Mesothelial cell of epicardium (in vitro differentiated cells): ENCODE results near the gene ACE2. TPM values are rescaled to one million over a fixed set of nuclear protein-coding genes. Genes with fewer than 3 reads are reported as not detected.

Experiments
- DNase-seq, 2 experiments: peaks; one replicate each; pipeline ENCODE4 v3.0.0; 2021; ENCODE audit warnings: low spot score in 2 of 2; ENCODE audit not compliant: unreplicated experiment in 2 of 2
- H3K27ac Mint-ChIP-seq: 2 replicates; pipeline ENCODE4 v1.8.0; 2021; ENCODE audit warnings: mixed read lengths
- H3K27me3 Mint-ChIP-seq: 2 replicates; pipeline ENCODE4 v1.8.0; 2021; ENCODE audit warnings: low read depth, mixed read lengths
- H3K36me3 Mint-ChIP-seq: 2 replicates; pipeline ENCODE4 v1.8.0; 2021; ENCODE audit warnings: mixed read lengths
- H3K4me1 Mint-ChIP-seq: 2 replicates; pipeline ENCODE4 v1.8.0; 2021; ENCODE audit warnings: mixed read lengths
- H3K4me3 Mint-ChIP-seq: 2 replicates; pipeline ENCODE4 v1.8.0; 2021; ENCODE audit warnings: mild to moderate bottlenecking, moderate library complexity, mixed read lengths
- H3K9me3 Mint-ChIP-seq: 2 replicates; pipeline ENCODE4 v1.8.0; 2021; ENCODE audit warnings: mixed read lengths
- CTCF ChIP-seq: fragments of 200-600 bp; sonication (generic); IDR thresholded peaks from one replicate; pipeline ENCODE4 v1.5.0; 2021; ENCODE audit warnings: antibody characterized with exemption; ENCODE audit not compliant: unreplicated experiment
- total RNA-seq: library from RNA; stranded (reverse); gene quantifications from 3 replicates; pipeline ENCODE4 v1.2.1, GENCODE V29; 2021

Gene ACE2
- total RNA-seq, 1 donor from 2014 or later: 0.25 TPM

GRCh38 chrX:15600049-15600448 lies 711 bp downstream of the ACE2 start:
- no peaks in the 10 kb centered on the region for H3K27me3 Mint-ChIP-seq
- H3K27ac Mint-ChIP-seq: no peak overlapping the region
- H3K4me3 Mint-ChIP-seq: no peak overlapping the region

DNA sequence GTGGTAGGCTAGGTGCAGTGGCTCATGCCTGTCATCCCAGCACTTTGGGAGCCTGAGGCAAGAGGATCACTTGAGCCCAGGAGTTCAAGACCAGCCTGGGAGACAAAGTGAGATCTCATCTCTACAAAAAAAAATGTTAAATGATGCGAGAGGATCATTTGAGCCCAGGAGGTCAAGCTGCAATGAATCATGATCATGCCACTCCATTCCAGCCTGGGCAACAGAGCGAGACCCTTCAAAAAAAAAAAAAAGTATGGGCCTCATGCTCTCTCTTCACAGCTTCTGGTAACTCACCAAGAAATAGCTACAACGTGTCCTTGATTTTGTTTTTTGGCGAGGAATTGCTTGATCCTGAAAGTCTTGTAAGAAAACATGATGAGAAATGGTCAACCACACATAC lies 1.3 kb downstream of the ACE2 start:
- no peak for TF ChIP-seq CTCF
- Mint-ChIP-seq H3K4me3 (no peak overlapping the region), H3K4me1 (peaks cover 29% of the 10 kb centered on the region), H3K27me3 (no peaks in the 10 kb centered on the region), H3K27ac (no peak overlapping the region), H3K9me3 (peaks cover 7% of the 10 kb centered on the region), H3K36me3 (no peaks in the 10 kb centered on the region)
- DNase-seq: no peak

More at GRCh38 chrX:15600049-15600448, 711 bp downstream of the ACE2 start:
- Mint-ChIP-seq H3K9me3 (peaks cover 7% of the 10 kb centered on the region), H3K36me3 (no peaks in the 10 kb centered on the region), H3K4me1 (peaks cover 29% of the 10 kb centered on the region)
- no peak for TF ChIP-seq CTCF
- DNase-seq: no peak

DNA sequence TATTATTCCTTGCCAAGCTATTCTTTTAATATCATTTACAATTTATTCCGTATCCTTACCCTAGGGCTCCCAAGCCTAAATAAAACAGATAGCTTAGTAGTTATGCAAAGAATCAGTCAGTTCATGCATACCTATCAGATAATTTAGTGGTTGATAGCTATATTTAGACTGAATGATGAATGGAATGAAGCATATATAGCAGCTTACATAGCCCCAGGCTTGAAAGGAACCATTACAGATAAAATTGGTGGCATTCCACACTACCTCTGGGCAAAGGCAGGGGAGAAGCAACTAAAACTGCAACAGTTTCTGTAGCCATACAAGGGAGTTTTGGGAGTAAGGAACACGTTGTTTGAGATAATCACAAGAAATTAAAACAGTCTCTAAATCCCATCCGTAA lies 2.7 kb downstream of the ACE2 start:
- Mint-ChIP-seq H3K9me3 (peaks cover 4% of the 10 kb centered on the region), H3K4me1 (peaks cover 27% of the 10 kb centered on the region), H3K27ac (peak overlapping the region; percentile 2), H3K36me3 (no peaks in the 10 kb centered on the region), H3K27me3 (no peaks in the 10 kb centered on the region), H3K4me3 (no peak overlapping the region)
- DNase-seq: no peak
- TF ChIP-seq CTCF: no peak

- H3K4me3 Mint-ChIP-seq: no peak overlapping the region
- no peak for TF ChIP-seq CTCF
- H3K4me1 Mint-ChIP-seq: peaks cover 20% of the 10 kb centered on the region
- DNase-seq: no peak
- H3K27me3 Mint-ChIP-seq: peaks cover 3% of the 10 kb centered on the region
- no peaks in the 10 kb centered on the region for H3K9me3 Mint-ChIP-seq
- H3K36me3 Mint-ChIP-seq: no peaks in the 10 kb centered on the region
- H3K27ac Mint-ChIP-seq: no peak overlapping the region
These were observed 6.4 kb downstream of the ACE2 start for GRCh38 chrX:15594371-15594770.

DNA sequence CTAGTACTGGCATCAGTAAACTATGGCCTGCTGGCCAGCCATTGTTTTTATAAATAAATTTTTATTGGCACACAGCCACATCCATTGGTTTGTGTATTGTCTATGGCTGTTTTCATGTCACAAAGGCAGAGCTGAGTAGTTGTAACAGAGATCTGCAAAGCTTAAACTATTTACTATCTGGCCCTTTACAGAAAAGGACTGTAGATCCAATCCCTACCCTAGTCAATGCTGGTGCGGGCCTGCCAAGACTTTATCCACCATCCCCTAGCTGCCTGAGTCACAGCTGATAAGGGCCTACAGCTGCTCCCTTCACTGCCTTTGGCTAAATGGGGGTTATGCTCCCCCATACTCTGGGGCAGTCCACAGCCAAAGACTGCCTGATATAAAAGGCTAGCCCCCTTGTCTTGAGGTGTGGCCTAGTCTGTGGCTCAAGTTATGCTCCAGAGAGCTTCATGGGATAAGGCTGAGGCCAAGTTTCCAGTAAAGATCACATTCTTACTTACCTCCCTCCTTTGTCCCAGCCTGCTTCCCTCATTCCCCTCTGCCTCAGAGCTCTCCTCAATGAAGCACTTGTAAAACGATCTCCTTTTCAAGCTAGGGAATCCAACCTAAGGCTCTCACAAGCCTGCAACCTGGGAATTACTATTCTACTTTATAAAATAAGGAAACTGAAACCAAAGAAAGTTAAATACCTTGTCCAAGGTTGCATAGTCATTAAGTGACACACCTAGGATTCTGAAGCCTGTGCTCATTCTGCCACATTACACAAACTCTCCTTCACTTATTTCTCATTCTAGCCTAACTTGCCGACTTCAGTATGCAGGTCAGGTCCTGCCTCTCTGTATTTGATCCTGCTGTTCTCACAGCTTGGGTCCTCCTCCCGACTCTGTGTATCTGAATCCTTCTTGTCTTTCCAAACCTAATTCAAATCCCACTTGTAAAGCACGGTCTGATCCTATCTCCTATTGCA lies 20.7 kb downstream of the ACE2 start:
- Mint-ChIP-seq H3K36me3 (no peaks in the 10 kb centered on the region), H3K27ac (peak overlapping the region; percentile 33), H3K4me3 (no peak overlapping the region), H3K4me1 (peaks cover 5% of the 10 kb centered on the region), H3K27me3 (no peaks in the 10 kb centered on the region), H3K9me3 (peaks cover 5% of the 10 kb centered on the region)
- no peak for DNase-seq
- no peak for TF ChIP-seq CTCF
